ENCODE measurements around the gene MAST4.

GRCh38 chr5:66796305-66797292 is 200.4 kb downstream of the MAST4 start:
- no peak for TF ChIP-seq POLR2AphosphoS5 (IDR thresholded peaks at IDR 0.05)
- no peak for TF ChIP-seq CTCF (IDR thresholded peaks at IDR 0.05)
